ENCODE data around the gene SLC4A9.

SLC4A9 gene

DNA sequence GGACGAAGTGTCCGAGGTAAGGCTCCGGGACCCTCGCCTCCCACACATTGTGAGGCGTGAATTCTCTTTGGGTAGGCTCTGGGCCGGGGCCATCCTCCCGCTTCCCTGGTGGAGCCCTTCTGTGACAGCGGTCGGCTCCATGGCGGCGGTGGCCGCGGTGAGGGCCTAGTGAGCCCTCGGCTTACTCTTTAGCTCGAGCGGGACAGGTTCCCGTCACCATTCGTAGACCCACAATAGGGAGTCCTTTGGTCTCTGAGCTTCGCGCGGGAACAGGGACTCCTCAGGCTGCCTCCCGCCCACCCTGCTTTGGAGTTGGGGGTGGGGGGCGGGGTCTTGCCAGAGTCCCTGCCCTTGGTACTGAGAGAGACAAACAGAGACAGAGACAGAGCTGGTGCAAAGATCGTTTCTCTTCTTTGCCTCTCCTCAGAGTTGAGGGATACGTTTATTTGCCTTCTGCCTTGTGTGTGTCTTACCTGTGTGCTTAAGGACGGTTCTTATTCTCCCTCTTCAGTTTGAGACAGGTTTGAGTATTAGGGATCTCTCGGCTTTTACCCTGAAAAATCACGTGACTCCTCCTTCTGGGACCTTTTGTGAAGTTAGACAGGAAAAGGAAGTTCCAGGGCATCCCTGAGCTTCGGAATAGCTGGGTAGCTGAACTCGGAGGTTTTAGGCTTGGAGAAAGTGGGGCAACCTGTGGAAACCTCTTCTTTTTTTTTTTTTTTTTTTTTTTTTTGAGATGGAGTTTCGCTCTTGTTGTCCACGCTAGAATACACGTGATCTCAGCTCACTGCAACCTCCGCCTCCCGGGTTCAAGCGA, 42.5 kb downstream of the SLC4A9 start (continued):
- TF ChIP-seq FEZF1 (tag by site-specific recombination; IDR thresholded peaks at IDR 0.05) (no peak), ZNF416 (tag by site-specific recombination; IDR thresholded peaks at IDR 0.05) (no peak), ZNF623 (tag by site-specific recombination; IDR thresholded peaks at IDR 0.05) (no peak), ZNF521 (tag by site-specific recombination; IDR thresholded peaks at IDR 0.05) (no peak), EGR2 (tag by site-specific recombination; IDR thresholded peaks at IDR 0.05; ENCODE audit: low read depth) (peak; percentile 61), ZNF830 (tag by site-specific recombination; IDR thresholded peaks at IDR 0.05; ENCODE audit: low read depth) (no peak), ZFP37 (tag by site-specific recombination; IDR thresholded peaks at IDR 0.05) (no peak), ZNF311 (tag by site-specific recombination; IDR thresholded peaks at IDR 0.05; ENCODE audit: borderline replicate concordance) (no peak), ZNF621 (tag by site-specific recombination; IDR thresholded peaks at IDR 0.05) (no peak), ZNF48 (tag by site-specific recombination; IDR thresholded peaks at IDR 0.05) (no peak), ZNF169 (tag by site-specific recombination; IDR thresholded peaks at IDR 0.05) (no peak), ZXDB (tag by site-specific recombination; IDR thresholded peaks at IDR 0.05) (peak; percentile 59), ZBTB48 (tag by site-specific recombination; IDR thresholded peaks at IDR 0.05) (peak; percentile 99), GLI2 (tag by site-specific recombination; IDR thresholded peaks at IDR 0.05; ENCODE audit: borderline replicate concordance, low read depth) (no peak)
- TF ChIP-seq, protein P1, sequence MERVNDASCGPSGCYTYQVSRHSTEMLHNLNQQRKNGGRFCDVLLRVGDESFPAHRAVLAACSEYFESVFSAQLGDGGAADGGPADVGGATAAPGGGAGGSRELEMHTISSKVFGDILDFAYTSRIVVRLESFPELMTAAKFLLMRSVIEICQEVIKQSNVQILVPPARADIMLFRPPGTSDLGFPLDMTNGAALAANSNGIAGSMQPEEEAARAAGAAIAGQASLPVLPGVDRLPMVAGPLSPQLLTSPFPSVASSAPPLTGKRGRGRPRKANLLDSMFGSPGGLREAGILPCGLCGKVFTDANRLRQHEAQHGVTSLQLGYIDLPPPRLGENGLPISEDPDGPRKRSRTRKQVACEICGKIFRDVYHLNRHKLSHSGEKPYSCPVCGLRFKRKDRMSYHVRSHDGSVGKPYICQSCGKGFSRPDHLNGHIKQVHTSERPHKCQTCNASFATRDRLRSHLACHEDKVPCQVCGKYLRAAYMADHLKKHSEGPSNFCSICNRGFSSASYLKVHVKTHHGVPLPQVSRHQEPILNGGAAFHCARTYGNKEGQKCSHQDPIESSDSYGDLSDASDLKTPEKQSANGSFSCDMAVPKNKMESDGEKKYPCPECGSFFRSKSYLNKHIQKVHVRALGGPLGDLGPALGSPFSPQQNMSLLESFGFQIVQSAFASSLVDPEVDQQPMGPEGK (tag by site-specific recombination; IDR thresholded peaks at IDR 0.05): peak; percentile 66; the same call in 1 of the 2 replicates
- TF ChIP-seq, protein P2, sequence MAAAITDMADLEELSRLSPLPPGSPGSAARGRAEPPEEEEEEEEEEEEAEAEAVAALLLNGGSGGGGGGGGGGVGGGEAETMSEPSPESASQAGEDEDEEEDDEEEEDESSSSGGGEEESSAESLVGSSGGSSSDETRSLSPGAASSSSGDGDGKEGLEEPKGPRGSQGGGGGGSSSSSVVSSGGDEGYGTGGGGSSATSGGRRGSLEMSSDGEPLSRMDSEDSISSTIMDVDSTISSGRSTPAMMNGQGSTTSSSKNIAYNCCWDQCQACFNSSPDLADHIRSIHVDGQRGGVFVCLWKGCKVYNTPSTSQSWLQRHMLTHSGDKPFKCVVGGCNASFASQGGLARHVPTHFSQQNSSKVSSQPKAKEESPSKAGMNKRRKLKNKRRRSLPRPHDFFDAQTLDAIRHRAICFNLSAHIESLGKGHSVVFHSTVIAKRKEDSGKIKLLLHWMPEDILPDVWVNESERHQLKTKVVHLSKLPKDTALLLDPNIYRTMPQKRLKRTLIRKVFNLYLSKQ (tag by site-specific recombination; IDR thresholded peaks at IDR 0.05; ENCODE audit: borderline replicate concordance): no peak
- TF ChIP-seq, protein P3, sequence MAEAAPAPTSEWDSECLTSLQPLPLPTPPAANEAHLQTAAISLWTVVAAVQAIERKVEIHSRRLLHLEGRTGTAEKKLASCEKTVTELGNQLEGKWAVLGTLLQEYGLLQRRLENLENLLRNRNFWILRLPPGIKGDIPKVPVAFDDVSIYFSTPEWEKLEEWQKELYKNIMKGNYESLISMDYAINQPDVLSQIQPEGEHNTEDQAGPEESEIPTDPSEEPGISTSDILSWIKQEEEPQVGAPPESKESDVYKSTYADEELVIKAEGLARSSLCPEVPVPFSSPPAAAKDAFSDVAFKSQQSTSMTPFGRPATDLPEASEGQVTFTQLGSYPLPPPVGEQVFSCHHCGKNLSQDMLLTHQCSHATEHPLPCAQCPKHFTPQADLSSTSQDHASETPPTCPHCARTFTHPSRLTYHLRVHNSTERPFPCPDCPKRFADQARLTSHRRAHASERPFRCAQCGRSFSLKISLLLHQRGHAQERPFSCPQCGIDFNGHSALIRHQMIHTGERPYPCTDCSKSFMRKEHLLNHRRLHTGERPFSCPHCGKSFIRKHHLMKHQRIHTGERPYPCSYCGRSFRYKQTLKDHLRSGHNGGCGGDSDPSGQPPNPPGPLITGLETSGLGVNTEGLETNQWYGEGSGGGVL (tag by site-specific recombination; IDR thresholded peaks at IDR 0.05): 0 out of 2 replicates have a peak, but pooled peaks have one; percentile 4
- TF ChIP-seq, protein P4, sequence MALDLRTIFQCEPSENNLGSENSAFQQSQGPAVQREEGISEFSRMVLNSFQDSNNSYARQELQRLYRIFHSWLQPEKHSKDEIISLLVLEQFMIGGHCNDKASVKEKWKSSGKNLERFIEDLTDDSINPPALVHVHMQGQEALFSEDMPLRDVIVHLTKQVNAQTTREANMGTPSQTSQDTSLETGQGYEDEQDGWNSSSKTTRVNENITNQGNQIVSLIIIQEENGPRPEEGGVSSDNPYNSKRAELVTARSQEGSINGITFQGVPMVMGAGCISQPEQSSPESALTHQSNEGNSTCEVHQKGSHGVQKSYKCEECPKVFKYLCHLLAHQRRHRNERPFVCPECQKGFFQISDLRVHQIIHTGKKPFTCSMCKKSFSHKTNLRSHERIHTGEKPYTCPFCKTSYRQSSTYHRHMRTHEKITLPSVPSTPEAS (tag by site-specific recombination; IDR thresholded peaks at IDR 0.05): 0 out of 2 replicates have a peak, but pooled peaks have one; percentile 7
- TF ChIP-seq, protein P5, sequence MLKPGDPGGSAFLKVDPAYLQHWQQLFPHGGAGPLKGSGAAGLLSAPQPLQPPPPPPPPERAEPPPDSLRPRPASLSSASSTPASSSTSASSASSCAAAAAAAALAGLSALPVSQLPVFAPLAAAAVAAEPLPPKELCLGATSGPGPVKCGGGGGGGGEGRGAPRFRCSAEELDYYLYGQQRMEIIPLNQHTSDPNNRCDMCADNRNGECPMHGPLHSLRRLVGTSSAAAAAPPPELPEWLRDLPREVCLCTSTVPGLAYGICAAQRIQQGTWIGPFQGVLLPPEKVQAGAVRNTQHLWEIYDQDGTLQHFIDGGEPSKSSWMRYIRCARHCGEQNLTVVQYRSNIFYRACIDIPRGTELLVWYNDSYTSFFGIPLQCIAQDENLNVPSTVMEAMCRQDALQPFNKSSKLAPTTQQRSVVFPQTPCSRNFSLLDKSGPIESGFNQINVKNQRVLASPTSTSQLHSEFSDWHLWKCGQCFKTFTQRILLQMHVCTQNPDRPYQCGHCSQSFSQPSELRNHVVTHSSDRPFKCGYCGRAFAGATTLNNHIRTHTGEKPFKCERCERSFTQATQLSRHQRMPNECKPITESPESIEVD (tag by site-specific recombination; IDR thresholded peaks at IDR 0.05): no peak
- TF ChIP-seq, protein P6, sequence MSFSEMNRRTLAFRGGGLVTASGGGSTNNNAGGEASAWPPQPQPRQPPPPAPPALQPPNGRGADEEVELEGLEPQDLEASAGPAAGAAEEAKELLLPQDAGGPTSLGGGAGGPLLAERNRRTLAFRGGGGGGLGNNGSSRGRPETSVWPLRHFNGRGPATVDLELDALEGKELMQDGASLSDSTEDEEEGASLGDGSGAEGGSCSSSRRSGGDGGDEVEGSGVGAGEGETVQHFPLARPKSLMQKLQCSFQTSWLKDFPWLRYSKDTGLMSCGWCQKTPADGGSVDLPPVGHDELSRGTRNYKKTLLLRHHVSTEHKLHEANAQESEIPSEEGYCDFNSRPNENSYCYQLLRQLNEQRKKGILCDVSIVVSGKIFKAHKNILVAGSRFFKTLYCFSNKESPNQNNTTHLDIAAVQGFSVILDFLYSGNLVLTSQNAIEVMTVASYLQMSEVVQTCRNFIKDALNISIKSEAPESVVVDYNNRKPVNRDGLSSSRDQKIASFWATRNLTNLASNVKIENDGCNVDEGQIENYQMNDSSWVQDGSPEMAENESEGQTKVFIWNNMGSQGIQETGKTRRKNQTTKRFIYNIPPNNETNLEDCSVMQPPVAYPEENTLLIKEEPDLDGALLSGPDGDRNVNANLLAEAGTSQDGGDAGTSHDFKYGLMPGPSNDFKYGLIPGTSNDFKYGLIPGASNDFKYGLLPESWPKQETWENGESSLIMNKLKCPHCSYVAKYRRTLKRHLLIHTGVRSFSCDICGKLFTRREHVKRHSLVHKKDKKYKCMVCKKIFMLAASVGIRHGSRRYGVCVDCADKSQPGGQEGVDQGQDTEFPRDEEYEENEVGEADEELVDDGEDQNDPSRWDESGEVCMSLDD (tag by site-specific recombination; IDR thresholded peaks at IDR 0.05): peak; percentile 46; the same call in 1 of the 2 replicates
- TF ChIP-seq, protein P7, sequence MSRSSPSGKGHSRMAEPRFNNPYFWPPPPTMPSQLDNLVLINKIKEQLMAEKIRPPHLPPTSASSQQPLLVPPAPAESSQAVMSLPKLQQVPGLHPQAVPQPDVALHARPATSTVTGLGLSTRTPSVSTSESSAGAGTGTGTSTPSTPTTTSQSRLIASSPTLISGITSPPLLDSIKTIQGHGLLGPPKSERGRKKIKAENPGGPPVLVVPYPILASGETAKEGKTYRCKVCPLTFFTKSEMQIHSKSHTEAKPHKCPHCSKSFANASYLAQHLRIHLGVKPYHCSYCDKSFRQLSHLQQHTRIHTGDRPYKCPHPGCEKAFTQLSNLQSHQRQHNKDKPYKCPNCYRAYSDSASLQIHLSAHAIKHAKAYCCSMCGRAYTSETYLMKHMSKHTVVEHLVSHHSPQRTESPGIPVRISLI (tag by site-specific recombination; IDR thresholded peaks at IDR 0.05): peak; percentile 97
- TF ChIP-seq, protein P8, sequence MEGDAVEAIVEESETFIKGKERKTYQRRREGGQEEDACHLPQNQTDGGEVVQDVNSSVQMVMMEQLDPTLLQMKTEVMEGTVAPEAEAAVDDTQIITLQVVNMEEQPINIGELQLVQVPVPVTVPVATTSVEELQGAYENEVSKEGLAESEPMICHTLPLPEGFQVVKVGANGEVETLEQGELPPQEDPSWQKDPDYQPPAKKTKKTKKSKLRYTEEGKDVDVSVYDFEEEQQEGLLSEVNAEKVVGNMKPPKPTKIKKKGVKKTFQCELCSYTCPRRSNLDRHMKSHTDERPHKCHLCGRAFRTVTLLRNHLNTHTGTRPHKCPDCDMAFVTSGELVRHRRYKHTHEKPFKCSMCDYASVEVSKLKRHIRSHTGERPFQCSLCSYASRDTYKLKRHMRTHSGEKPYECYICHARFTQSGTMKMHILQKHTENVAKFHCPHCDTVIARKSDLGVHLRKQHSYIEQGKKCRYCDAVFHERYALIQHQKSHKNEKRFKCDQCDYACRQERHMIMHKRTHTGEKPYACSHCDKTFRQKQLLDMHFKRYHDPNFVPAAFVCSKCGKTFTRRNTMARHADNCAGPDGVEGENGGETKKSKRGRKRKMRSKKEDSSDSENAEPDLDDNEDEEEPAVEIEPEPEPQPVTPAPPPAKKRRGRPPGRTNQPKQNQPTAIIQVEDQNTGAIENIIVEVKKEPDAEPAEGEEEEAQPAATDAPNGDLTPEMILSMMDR (tag by site-specific recombination; IDR thresholded peaks at IDR 0.05): no peak
